Measurements from ENCODE around the gene TOR1AIP2. TPM values are rescaled to one million over a fixed set of nuclear protein-coding genes. Genes with fewer than 3 reads are reported as not detected.

TOR1AIP2 gene
- total and polyA plus RNA-seq, 10 of the 15 experiments (the other 5 are each of a cell fraction or from before 2014, with no cell fraction given) = 5.3 to 38.9 (median 15.4) TPM

DNA sequence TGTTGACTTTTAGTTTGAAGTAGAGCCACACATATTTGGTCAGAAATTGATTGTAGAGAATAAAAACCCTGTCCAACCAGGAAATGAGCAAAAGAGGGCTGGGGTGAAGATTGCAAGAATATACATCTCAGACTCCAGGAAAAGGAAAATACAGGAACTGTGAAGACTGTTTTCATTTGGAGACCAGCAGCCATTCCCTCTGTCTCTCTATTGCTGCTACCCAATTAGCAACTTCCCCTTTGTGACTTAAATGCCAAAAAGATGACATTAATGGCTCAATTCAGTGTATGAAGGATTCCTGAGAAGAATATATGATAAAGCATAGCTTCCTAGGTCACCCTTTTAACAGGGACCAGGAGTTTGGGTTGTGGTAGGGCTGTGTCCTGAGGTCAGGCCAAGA is 45.4 kb upstream of the TOR1AIP2 start:
- Histone ChIP-seq H2AFZ (ENCODE audit: control insufficient read depth, low read depth, low read length) (no peak overlapping the region), H4K20me1 (ENCODE audit: control insufficient read depth, insufficient read depth) (no peaks in the 10 kb centered on the region), H3K27ac (ENCODE audit: control insufficient read depth, insufficient read depth) (no peak overlapping the region), H3K4me1 (ENCODE audit: control insufficient read depth, insufficient read depth, low read length) (no peaks in the 10 kb centered on the region), H3K9ac (ENCODE audit: control insufficient read depth, insufficient read depth, low read length) (no peak overlapping the region), H3K36me3 (ENCODE audit: control insufficient read depth in 2 of 2, insufficient read depth in 2 of 2, low read length in 1 of 2) (peaks cover 0 to 18% of the 10 kb centered on the region in 2 experiments; a peak in 2 of 4 replicates), H3K79me2 (ENCODE audit: control insufficient read depth, insufficient read depth, low read length) (no peaks in the 10 kb centered on the region), H3K4me3 (no peak overlapping the region), H3K4me2 (ENCODE audit: control insufficient read depth, insufficient read depth) (no peak overlapping the region), H3K27me3 (replicated peaks in 1 of 2; ENCODE audit: control insufficient read depth in 2 of 2, insufficient read depth in 2 of 2, low read length in 1 of 2) (no peaks in the 10 kb centered on the region), H3K9me3 (replicated peaks; ENCODE audit: control insufficient read depth, insufficient read depth, low read length) (no peaks in the 10 kb centered on the region)
- no peak for FAIRE-seq
- BruUV-seq (replicated peaks) = no TSS peak
- in situ Hi-C loops (cut with MboI) = no loop called here
- no peak for DNase-seq (ENCODE audit: low read depth, low spot score)
- SMC1A ChIA-PET (ENCODE audit: uncharacterized antibody, unreplicated experiment) = interaction anchor here (1.5 to 2.2 kb wide), 3 partner anchors 11 to 29 kb away, joined by 4 to 15 read pairs (median 6); no protein-coding TSS in a partner anchor
- RAD21 ChIA-PET (ENCODE audit: unreplicated experiment) = interaction anchor here (1.0 kb wide), 1 partner anchor 8 kb away, joined by 4 read pairs; no protein-coding TSS in a partner anchor
- intact Hi-C loops (cut with micrococcal nuclease; ENCODE audit: unreplicated experiment) = no loop called here
- POLR2A ChIA-PET = no interaction called here
- CTCF ChIA-PET = interaction anchor here (0.9 to 1.8 kb wide), 4 partner anchors 10 to 256 kb away, joined by 3 to 5 read pairs (median 3); no protein-coding TSS in a partner anchor
- ATAC-seq = no peak
- TF ChIP-seq SPI1 (IDR thresholded peaks at IDR 0.05; ENCODE audit: borderline replicate concordance, insufficient read depth, low read depth, low read length) (no peak), SMAD1 (IDR thresholded peaks at IDR 0.05; ENCODE audit: low read depth, partially characterized antibody) (no peak), REST (IDR thresholded peaks at IDR 0.05; ENCODE audit: low read depth, low read length) (no peak), IRF3 (IDR thresholded peaks at IDR 0.05) (no peak), YBX1 (IDR thresholded peaks at IDR 0.05) (no peak), CHD2 (IDR thresholded peaks at IDR 0.05; ENCODE audit: borderline replicate concordance, low read depth, low read length) (no peak), BACH1 (IDR thresholded peaks at IDR 0.05; ENCODE audit: borderline replicate concordance) (no peak), KLF5 (IDR thresholded peaks at IDR 0.05; ENCODE audit: partially characterized antibody) (no peak), SMC3 (IDR thresholded peaks at IDR 0.05; ENCODE audit: borderline replicate concordance, low read length) (no peak), RB1 (IDR thresholded peaks at IDR 0.05; ENCODE audit: borderline replicate concordance) (no peak), LARP7 (IDR thresholded peaks at IDR 0.05) (no peak)
- TF ChIP-seq, protein P1, sequence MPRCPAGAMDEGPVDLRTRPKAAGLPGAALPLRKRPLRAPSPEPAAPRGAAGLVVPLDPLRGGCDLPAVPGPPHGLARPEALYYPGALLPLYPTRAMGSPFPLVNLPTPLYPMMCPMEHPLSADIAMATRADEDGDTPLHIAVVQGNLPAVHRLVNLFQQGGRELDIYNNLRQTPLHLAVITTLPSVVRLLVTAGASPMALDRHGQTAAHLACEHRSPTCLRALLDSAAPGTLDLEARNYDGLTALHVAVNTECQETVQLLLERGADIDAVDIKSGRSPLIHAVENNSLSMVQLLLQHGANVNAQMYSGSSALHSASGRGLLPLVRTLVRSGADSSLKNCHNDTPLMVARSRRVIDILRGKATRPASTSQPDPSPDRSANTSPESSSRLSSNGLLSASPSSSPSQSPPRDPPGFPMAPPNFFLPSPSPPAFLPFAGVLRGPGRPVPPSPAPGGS (IDR thresholded peaks at IDR 0.05; ENCODE audit: borderline replicate concordance, insufficient read depth, low read depth, low read length, poor library complexity, severe bottlenecking) = no peak
- TF ChIP-seq, protein P2, sequence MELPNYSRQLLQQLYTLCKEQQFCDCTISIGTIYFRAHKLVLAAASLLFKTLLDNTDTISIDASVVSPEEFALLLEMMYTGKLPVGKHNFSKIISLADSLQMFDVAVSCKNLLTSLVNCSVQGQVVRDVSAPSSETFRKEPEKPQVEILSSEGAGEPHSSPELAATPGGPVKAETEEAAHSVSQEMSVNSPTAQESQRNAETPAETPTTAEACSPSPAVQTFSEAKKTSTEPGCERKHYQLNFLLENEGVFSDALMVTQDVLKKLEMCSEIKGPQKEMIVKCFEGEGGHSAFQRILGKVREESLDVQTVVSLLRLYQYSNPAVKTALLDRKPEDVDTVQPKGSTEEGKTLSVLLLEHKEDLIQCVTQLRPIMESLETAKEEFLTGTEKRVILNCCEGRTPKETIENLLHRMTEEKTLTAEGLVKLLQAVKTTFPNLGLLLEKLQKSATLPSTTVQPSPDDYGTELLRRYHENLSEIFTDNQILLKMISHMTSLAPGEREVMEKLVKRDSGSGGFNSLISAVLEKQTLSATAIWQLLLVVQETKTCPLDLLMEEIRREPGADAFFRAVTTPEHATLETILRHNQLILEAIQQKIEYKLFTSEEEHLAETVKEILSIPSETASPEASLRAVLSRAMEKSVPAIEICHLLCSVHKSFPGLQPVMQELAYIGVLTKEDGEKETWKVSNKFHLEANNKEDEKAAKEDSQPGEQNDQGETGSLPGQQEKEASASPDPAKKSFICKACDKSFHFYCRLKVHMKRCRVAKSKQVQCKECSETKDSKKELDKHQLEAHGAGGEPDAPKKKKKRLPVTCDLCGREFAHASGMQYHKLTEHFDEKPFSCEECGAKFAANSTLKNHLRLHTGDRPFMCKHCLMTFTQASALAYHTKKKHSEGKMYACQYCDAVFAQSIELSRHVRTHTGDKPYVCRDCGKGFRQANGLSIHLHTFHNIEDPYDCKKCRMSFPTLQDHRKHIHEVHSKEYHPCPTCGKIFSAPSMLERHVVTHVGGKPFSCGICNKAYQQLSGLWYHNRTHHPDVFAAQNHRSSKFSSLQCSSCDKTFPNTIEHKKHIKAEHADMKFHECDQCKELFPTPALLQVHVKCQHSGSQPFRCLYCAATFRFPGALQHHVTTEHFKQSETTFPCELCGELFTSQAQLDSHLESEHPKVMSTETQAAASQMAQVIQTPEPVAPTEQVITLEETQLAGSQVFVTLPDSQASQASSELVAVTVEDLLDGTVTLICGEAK (IDR thresholded peaks at IDR 0.05; ENCODE audit: borderline replicate concordance) = no peak
